ENCODE data around the gene PAXX. TPM values are rescaled to one million over a fixed set of nuclear protein-coding genes. Genes with fewer than 3 reads are reported as not detected.

The PAXX gene
- polyA plus RNA-seq, 4 donors = 26.9 to 46.1 (median 31.5) TPM

GRCh38 chr9:137015540-137015930, 23.3 kb downstream of the PAXX start:
- no peak for DNase-seq (ENCODE audit: low read depth in 4 of 4, low spot score in 3 of 4)

- no peak for DNase-seq (ENCODE audit: low read depth in 4 of 4, low spot score in 3 of 4)
These were observed 23.8 kb downstream of the PAXX start for GRCh38 chr9:137015976-137016375.

- no peak for DNase-seq (ENCODE audit: low read depth in 4 of 4, low spot score in 3 of 4)
These were observed 24.2 kb downstream of the PAXX start for GRCh38 chr9:137016436-137016835.

- DNase-seq (ENCODE audit: low read depth in 4 of 4, low spot score in 3 of 4) = no peak
These were observed 24.8 kb downstream of the PAXX start for GRCh38 chr9:137017071-137017470.

GRCh38 chr9:137017791-137018497, 25.7 kb downstream of the PAXX start:
- no peak for DNase-seq (ENCODE audit: low read depth in 4 of 4, low spot score in 3 of 4)

DNA sequence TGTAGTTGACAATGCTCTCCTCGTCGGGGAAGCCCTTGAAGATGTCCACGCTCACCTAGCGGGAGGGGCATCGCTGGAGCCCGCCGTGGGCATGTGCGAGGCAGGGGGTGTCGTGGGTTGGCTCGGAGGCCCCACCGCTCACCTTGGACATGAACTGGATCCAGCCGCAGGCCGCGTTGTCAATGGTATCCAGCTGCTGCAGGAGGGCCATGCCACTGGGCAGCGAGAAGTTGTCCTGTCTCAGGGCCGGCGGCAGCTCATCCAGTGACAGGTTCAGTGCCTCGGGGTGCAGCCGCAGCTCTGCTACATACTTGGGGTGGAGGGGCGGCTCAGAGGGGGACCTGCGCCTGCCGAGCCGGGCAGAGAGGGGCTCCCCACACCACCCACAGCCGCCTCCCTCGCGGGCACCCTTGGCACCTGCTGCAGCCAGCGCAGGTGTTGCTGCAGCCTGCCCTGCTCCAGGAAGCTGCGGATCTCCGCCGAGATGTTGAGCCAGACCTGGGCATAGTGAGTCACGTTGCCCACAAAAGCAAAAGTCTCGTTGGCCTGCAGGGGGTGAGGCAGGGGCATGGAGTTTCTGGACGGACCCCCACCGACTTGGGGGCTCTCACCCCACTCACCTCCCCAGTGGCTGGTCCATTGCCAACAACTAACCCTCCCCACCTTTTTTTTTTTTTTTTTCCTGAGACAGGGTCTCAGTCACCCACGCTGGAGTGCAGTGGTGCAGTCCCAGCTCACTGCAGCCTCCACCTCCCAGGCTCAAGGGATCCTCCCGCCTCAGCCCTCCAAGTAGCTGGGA, 26.7 kb downstream of the PAXX start:
- no peak for DNase-seq (ENCODE audit: low read depth in 4 of 4, low spot score in 3 of 4)

- no peak for DNase-seq (ENCODE audit: low read depth in 4 of 4, low spot score in 3 of 4)
These were observed 27.9 kb downstream of the PAXX start for GRCh38 chr9:137019891-137020683.

DNA sequence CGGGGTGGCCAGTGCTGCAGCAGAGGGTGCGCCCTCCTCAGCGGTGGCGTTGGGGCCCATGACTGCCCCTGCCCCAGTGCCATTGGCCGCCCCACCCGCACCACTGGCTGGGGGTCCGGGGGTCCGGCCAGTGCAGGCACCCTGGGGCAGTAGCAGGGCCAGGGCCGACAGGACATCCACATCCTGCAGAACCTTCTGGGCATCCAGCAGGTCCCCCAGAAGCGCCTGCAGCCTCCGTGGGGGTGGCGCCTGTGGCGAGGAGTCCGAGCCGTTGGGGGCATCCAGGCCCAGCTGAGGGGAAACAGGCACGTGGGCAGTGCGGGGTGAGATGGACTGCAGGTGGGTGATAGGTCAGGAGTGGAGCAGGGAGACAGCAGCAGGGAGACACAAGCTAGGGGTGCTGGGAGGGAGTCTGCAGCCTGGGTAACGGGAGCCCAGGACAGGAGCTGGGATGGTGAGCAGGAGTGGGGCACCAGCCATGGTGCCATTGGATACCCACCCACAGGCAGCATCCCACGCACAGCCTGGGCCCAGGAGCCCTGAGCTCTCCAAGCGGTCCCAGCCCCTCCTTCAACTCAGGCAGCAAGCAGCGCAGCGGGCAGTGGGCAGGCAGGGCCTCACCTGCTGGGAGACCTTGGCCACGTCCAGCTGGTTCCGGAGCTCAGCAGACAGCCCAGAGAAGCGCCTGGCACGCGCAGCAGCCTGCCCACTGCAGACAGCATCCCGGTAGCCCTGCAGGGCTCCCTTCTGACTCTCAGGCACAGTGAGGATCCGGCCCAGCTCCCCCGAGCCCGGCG, 28.7 kb downstream of the PAXX start:
- no peak for DNase-seq (ENCODE audit: low read depth in 4 of 4, low spot score in 3 of 4)

DNA sequence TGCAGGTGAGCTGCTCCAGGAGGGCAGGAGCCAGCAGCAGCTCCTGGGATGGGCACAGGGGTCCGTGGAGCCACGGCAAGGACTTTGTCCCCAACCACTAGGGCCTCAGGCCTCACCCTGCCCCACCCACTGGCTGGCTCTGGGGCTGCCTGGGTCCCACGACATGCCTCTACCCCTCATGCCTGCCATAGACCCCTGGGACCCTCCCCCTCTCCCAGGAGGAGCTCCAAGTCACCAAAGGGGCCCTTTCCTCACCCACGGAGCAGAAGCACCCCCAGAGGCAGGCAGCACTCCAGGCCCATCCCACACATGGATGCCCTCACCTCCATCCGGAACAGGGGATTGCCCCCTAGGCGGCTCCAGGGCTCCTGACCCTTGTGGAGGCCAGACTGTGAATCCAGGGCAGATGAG, 29.4 kb downstream of the PAXX start:
- no peak for DNase-seq (ENCODE audit: low read depth in 4 of 4, low spot score in 3 of 4)

- DNase-seq (ENCODE audit: low read depth in 4 of 4, low spot score in 3 of 4) = no peak
These were observed 29.9 kb downstream of the PAXX start for GRCh38 chr9:137021979-137022661.

DNA sequence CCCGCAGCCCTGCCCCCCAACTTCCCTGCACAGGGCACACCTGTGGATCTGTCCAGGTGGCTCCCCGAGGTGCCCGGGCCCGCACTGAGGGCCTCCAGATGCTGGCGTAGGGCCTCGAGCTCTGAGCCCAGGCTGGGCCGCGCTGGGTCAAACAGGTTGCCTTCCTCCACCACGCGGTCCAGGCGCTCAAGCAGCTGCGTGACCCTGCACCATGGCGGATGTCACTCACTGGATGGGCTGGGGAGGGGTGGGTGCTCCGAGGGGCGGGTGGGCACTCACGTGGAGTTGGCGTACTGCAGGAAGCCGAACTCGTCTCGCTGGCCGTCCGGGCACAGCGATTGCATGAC, 30.4 kb downstream of the PAXX start:
- no peak for DNase-seq (ENCODE audit: low read depth in 4 of 4, low spot score in 3 of 4)

DNA sequence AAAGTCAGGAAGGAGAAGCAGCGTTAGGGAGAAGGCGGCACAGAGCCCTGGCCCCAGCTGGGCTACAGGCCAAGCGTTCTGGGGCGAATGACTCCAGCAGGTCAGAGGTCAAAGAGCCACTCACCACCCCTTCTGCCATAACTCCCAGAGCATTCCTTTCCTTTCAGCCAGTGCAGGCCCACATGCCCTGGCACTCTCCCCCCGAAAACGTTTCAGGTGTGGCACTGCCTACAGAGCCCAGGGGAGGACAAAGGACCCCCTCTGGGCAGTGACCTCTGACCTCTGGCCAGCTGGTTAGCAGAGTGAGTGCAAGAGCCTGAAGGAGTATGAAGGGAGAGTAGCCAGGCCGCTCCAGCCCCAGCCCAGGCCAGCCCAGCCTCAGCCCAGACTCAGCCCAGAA, 30.9 kb downstream of the PAXX start:
- DNase-seq (ENCODE audit: low read depth in 4 of 4, low spot score in 3 of 4) = no peak

DNA sequence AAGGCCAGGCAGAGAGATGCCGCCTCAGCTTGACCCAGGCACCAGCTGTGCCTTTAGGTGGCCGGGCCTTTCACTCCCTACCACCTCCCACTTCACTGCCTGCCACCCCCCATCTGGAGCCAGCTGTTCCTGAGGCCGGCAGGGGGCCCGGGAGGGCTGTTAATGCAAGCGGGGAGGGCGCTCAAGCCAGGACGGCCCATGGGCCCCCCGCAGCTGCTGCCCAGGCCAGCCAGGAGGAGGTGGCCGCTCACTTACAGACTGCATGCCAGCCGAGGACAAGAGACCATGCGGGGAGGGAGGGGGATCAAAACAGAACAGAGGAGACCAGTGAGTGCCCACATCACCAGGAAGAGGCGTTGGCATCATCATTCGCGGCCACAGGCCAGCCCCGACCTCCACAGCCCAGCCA, 31.4 kb downstream of the PAXX start:
- no peak for DNase-seq (ENCODE audit: low read depth in 4 of 4, low spot score in 3 of 4)

DNA sequence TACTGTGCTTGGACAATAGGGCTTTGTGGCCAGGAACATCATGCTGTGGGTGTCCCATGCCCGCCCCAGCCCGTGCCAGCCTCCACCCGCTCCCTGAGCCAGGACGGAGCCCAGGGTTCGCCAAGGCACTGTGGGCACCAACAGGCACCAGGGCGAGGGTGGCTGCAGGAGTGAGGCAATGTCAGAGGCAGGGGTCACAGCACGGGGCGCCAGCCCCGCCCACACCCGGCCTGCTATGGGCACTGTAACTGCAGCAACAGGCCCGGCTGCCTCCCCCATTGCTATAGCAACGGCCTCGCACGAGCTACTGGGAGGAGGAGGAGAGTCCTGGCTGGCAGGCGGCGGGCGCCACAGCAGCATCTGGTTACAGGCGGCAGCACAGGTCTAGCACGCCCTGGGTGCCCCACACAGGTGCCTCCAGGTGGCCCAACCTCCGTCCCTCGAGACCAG, 33.3 kb downstream of the PAXX start:
- peak in 3 of 4 donors; percentile 62 to 74 (median 66) for DNase-seq (ENCODE audit: low read depth in 4 of 4, low spot score in 3 of 4)

DNA sequence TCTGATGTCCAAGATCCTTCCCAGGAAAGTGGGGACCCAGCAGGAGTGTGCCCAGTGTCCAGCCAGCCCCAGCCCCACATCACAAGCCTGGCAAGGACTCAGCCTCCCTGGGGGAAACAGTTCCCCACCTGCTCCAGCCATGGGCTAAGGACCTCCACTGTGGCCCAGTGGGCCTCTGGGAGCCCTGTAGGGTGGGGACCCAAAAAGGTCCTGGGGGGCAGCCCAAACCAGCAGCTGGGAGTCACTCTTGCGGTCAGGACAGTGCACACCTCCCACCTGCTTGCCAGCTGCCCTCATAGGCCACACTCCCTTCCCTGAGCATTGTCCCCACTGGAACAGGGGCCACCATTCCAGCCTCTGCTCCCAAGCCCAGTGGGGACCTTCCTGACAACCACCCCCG, 34.2 kb downstream of the PAXX start:
- DNase-seq (ENCODE audit: low read depth in 4 of 4, low spot score in 3 of 4) = no peak

- no peak for DNase-seq (ENCODE audit: low read depth in 4 of 4, low spot score in 3 of 4)
These were observed 34.6 kb downstream of the PAXX start for GRCh38 chr9:137026828-137027227.

GRCh38 chr9:137027369-137028262, 35.4 kb downstream of the PAXX start, which contains the start of gene ABCA2:
Gene ABCA2 (minus strand): TSS chr9:137028237. CDS start chr9:137028140, 97 bp downstream.
- no peak for DNase-seq (ENCODE audit: low read depth in 4 of 4, low spot score in 3 of 4)

DNA sequence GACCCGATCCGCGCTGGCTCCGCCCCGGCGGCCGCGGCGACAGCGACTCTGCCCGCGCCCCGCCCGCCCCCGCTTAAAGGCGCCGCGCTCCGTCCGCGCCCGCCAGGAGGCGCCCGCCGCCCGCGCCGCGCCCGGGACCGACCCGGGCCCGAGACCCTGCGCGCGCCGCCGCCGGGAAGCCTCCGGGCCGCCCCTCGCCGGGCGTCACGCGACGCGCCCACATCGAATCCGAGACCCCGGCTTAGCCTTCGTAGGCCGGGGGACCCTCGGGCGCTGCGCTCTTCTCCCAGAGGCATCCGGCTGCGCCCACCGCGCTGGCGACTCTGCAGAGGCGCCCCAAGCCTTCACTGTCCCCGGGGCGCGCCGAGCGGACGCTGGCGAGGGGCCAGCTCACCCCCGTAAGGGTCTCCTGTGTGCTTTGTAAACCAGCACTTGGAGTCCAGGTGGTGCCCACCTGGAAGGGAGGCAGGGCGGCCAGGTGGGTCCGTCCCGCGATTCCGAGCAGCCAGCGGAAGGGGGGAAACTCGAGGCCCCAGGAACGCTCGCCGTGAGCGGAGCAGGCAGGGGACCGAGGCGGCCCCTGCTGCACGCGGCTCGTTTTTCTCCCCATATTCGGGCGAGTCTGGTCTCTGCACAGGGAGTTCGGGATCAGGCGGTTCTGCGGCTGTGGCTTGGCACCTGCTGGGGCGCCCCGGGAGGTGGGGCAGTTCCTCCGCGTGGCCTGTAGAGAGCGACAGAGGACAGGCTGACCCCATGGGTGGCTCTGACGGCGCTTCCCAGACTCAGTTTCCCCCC, 36.2 kb downstream of the PAXX start:
- DNase-seq (ENCODE audit: low read depth in 4 of 4, low spot score in 3 of 4) = no peak
